ENCODE results near the gene KIAA1671. TPM values are rescaled to one million over a fixed set of nuclear protein-coding genes. Genes with fewer than 3 reads are reported as not detected.

The KIAA1671 gene
- 3.0 and 4.0 TPM in 2 replicates for polyA plus RNA-seq
- 6.1 and 7.1 TPM in 2 replicates for polyA minus RNA-seq

- Histone ChIP-seq H3K79me2 (replicated peaks; ENCODE audit: insufficient read depth, low read length) (no peaks in the 10 kb centered on the region), H3K4me2 (ENCODE audit: low read length) (peak within 1 kb of the TSS; percentile 55), H3K27me3 (ENCODE audit: insufficient read depth, low read depth, low read length) (peaks cover 12% of the 10 kb centered on the region), H3K4me3 (ENCODE audit: low read length) (peak within 1 kb of the TSS; percentile 91), H3K36me3 (ENCODE audit: insufficient read depth, low read length) (no peaks in the 10 kb centered on the region), H3K27ac (ENCODE audit: low read length) (no peak within 1 kb of the TSS), H2AFZ (ENCODE audit: low read depth, low read length) (peak within 1 kb of the TSS; percentile 80), H4K20me1 (ENCODE audit: insufficient read depth) (no peaks in the 10 kb centered on the region), H3K9ac (ENCODE audit: low read length) (peak within 1 kb of the TSS; percentile 67), H3K9me3 (ENCODE audit: low read length) (no peaks in the 10 kb centered on the region), H3K9me2 (ENCODE audit: insufficient read depth, low read length) (no peaks in the 10 kb centered on the region), H3F3A (ENCODE audit: insufficient read depth, low read length, poor library complexity, severe bottlenecking) (no peaks in the 10 kb centered on the region)
- TF ChIP-seq MXI1 (conservative IDR thresholded peaks at IDR 0.05; ENCODE audit: poor library complexity, severe bottlenecking) (peak; percentile 88), EZH2 (IDR thresholded peaks at IDR 0.05; ENCODE audit: borderline replicate concordance, insufficient read depth, low read length, poor library complexity, severe bottlenecking) (no peak), POLR2AphosphoS5 (IDR thresholded peaks at IDR 0.05) (peak; percentile 58), EP300 (conservative IDR thresholded peaks at IDR 0.05; ENCODE audit: poor library complexity, severe bottlenecking) (no peak), SMC3 (conservative IDR thresholded peaks at IDR 0.05; ENCODE audit: poor library complexity) (peak; percentile 81), TAF1 (IDR thresholded peaks at IDR 0.05; ENCODE audit: low read depth) (peak; percentile 46), REST (IDR thresholded peaks at IDR 0.05; ENCODE audit: borderline replicate concordance) (peak; percentile 26), CTCF (IDR thresholded peaks at IDR 0.05; ENCODE audit: poor library complexity, severe bottlenecking) (peak; percentile 97), RAD21 (conservative IDR thresholded peaks at IDR 0.05) (peak; percentile 72)
These were observed at the start of gene KIAA1671 for GRCh38 chr22:24951942-24952836. Gene KIAA1671 (plus strand): TSS chr22:24952716. CDS start chr22:25028000, 75,284 bp downstream.

GRCh38 chr22:24905909-24906308 lies 46.6 kb upstream of the KIAA1671 start:
- Histone ChIP-seq H3K27ac (ENCODE audit: low read length) (no peak overlapping the region), H3K36me3 (ENCODE audit: insufficient read depth, low read length) (peaks cover 6% of the 10 kb centered on the region), H2AFZ (ENCODE audit: low read depth, low read length) (no peak overlapping the region), H3K9me2 (ENCODE audit: insufficient read depth, low read length) (no peaks in the 10 kb centered on the region), H3K9me3 (ENCODE audit: low read length) (no peaks in the 10 kb centered on the region), H3F3A (ENCODE audit: insufficient read depth, low read length, poor library complexity, severe bottlenecking) (no peaks in the 10 kb centered on the region), H3K79me2 (replicated peaks; ENCODE audit: insufficient read depth, low read length) (no peaks in the 10 kb centered on the region), H4K20me1 (ENCODE audit: insufficient read depth) (no peaks in the 10 kb centered on the region), H3K4me3 (ENCODE audit: low read length) (no peak overlapping the region), H3K4me2 (ENCODE audit: low read length) (no peak overlapping the region), H3K27me3 (ENCODE audit: insufficient read depth, low read depth, low read length) (no peaks in the 10 kb centered on the region), H3K9ac (ENCODE audit: low read length) (no peak overlapping the region)
- TF ChIP-seq TAF1 (IDR thresholded peaks at IDR 0.05; ENCODE audit: low read depth) (no peak), SMC3 (conservative IDR thresholded peaks at IDR 0.05; ENCODE audit: poor library complexity) (no peak), EZH2 (IDR thresholded peaks at IDR 0.05; ENCODE audit: borderline replicate concordance, insufficient read depth, low read length, poor library complexity, severe bottlenecking) (no peak), EP300 (conservative IDR thresholded peaks at IDR 0.05; ENCODE audit: poor library complexity, severe bottlenecking) (no peak), REST (IDR thresholded peaks at IDR 0.05; ENCODE audit: borderline replicate concordance) (no peak), MXI1 (conservative IDR thresholded peaks at IDR 0.05; ENCODE audit: poor library complexity, severe bottlenecking) (no peak), RAD21 (conservative IDR thresholded peaks at IDR 0.05) (no peak), CTCF (IDR thresholded peaks at IDR 0.05; ENCODE audit: poor library complexity, severe bottlenecking) (no peak), POLR2AphosphoS5 (IDR thresholded peaks at IDR 0.05) (no peak)
